Activated CD8-positive, alpha-beta memory T cell treated with anti-CD3 and anti-CD28 coated beads for 24 hours (primary cell): Measurements from ENCODE around the gene LSS.

Experiments used
- DNase-seq: peaks from one replicate; pipeline ENCODE4 v3.0.0-alpha.2; 2020

The LSS gene

GRCh38 chr21:46165098-46165497, 63.5 kb downstream of the LSS start:
- no peak for DNase-seq

DNA sequence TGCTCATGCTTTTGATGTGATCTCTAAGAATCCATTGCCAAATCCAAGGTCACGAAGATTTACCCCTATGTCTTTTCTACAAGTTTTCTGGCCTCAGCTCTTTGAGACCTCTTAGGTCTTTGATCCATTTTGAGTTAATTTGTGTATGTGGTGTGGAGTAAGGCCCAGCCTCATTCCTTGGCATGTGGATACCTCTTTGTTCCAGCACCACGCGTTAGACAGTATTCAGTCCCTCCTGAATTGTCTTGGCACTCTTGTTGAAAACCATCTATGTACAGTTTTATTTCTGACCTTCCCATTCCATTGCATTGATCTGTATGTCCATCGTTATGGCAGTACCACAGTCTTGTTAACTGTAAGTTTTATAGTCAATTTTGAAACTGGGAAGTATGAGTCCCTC, 65.2 kb downstream of the LSS start:
- DNase-seq, result no peak

GRCh38 chr21:46161633-46162592, 66.7 kb downstream of the LSS start:
- peak; percentile 44 for DNase-seq

- no peak for DNase-seq
These were observed 67.5 kb downstream of the LSS start for GRCh38 chr21:46160907-46161632.

- no peak for DNase-seq
These were observed 68.0 kb downstream of the LSS start for GRCh38 chr21:46160657-46160906.

GRCh38 chr21:46159841-46160656, 68.5 kb downstream of the LSS start:
- DNase-seq, result no peak

GRCh38 chr21:46159390-46159789, 69.2 kb downstream of the LSS start:
- DNase-seq, result no peak

DNA sequence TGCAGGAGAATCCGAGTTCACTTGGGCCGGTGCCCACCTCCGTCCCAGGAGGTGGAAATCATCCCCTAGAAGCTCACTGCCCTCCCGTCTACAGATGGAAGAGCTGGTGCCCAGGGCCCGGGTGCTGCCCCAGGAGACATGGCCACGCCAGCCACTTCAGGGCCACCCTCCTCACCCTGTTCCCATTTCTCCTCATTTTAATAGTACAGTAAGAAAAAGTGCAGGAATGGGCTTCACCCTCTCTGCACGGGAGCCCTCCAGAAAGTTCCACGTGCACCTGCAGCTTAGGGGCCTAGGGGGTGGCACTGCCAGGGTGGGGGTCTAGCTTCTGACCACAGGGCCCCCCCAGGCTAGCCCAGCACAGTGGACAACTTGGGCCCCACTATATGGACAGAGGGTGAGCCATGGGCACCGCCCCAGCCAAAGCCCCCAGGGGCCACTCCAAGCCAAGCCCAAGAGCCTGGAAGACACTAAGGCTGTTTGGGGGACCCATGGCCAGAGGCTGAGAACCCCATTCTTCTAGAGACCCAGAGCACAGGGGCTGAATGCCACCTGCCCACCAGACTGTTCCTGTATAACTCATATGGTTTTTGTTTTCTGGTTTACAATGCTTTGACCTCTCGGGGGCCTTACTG, 69.8 kb downstream of the LSS start:
- DNase-seq, result no peak

- DNase-seq, result no peak
These were observed 70.6 kb downstream of the LSS start for GRCh38 chr21:46157987-46158451.

GRCh38 chr21:46157396-46157986, 71.1 kb downstream of the LSS start:
- DNase-seq, result no peak

DNA sequence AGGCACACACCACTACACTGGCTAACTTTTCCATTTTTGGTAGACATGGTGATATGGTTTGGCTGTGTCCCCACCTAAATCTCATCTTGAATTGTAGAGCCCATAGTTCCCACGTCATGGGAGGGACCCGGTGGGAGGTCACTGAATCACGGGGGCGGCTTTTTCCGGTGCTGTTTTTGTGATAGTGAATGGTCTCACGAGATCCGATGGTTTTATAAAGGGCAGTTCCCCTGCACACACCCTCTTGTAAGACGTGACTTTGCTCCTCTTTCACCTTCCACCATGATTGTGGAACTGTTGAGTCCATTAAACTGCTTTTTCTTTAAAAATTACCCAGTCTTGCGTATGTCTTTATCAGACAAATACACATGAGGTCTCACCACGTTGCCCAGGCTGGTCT, 71.9 kb downstream of the LSS start:
- no peak for DNase-seq

GRCh38 chr21:46156378-46156645, 72.3 kb downstream of the LSS start:
- no peak for DNase-seq

- DNase-seq, result no peak
These were observed 72.8 kb downstream of the LSS start, which contains the start of gene FTCD for GRCh38 chr21:46155514-46156377. TSS of gene FTCD (minus strand) at chr21:46155579. CDS start at chr21:46155523, 56 bp downstream.

DNA sequence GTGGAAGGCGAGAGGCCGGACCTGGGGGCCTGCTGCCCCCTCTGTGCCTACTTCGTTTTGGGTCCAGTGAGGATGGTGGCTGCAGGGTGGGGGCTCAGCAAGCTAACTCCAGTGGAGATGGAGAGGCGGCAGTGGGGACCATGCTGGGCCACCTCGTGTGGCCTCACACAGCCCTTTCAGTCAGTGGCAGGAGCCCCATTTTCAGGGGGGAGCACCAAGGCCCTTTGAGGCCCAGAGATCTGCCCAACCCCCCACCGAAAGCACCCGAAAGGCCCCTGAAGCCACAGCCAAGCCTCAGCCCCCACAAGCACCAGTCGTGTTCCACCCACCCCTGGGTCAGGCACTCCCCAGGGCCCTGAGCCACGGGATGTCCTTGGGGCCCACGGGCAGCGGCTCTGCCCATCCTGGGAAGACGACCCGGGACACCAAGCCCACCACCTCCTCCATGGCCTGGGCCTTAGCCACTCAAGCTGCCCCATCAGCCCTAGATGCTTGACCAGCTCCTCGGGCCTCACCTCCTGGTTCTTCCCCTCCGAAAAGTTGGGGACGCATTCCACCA, 73.5 kb downstream of the LSS start:
- no peak for DNase-seq

- DNase-seq, result no peak
These were observed 74.2 kb downstream of the LSS start for GRCh38 chr21:46154155-46154954.

GRCh38 chr21:46153247-46154154, 75.1 kb downstream of the LSS start:
- DNase-seq, result no peak

DNA sequence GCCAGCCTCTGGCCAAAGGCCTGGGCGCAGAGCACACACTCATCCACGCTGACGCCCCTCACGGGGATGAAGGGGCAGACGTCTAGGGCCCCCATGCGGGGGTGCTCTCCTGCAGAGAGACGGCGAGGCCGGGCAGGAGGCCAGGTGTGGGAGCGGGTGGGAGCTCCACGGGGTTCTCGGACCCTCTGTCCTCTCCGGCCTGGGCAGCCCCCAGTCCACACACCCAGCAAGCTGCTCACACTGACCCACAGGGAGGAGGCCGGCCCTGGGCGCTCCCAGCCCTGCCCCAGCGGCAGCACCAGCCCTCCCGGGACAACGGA, 75.7 kb downstream of the LSS start:
- DNase-seq, result no peak

DNA sequence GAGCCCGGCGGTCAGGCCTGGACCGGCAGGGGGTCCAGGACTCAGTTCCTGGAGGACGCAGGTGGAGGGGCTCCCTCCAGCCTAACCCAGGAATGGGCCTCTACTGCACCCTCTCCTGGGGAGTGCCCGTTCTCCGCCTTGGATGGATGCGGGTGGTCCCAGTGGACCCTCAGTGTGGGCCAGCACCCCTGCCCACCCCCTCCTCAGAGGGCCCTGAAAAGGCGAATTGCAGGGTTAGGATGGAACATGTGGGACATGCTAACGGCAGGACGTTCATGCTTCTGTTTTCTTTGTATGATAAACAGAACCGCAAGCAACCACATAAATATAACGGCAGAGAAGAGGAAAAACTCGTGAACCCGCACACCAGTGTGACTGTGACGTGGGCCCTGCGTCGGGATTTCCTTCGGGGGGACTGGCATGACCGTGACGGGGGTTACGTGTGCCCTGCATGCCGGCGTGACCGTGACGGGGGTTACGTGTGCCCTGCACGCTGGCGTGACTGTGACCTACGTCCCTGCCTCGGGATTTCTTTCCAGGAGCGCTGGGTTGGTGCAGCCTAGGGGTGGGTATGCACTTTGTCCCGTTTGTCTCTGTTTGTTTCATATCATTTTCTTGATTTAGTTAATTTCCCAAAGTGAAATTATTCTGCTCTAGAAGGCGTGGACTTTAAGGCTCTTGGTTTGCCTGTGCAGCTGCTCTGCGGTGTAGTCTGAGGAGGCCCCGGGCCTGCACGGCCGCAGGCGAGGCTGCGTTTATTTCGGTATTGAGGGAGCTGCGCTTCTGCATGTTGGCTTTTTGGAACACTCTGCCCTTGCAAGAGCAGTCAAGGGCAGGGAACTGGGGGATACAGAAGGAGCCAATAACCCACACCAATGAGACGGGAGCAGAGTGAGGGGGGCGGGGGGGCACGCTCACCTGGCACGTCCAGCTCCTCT, 76.3 kb downstream of the LSS start:
- DNase-seq, result no peak
